Duodenal mucosa (tissue), 2 donors: ENCODE measurements around the gene CMTR1.

Source experiments
- H3K27ac ChIP-seq: one replicate; pipeline ENCODE4 v1.7.0; 2013; ENCODE audit warnings: low read depth, low read length
- H3K27me3 ChIP-seq, 2 donors: one replicate each; pipeline ENCODE4 v1.7.0; 2013; ENCODE audit warnings: low read length in 2 of 2, control low read depth in 1 of 2; ENCODE audit not compliant: insufficient read depth in 2 of 2, control insufficient read depth in 1 of 2
- H3K36me3 ChIP-seq, 2 donors: one replicate each; pipeline ENCODE4 v1.7.0; 2013; ENCODE audit warnings: low read length in 2 of 2, control low read depth in 1 of 2; ENCODE audit not compliant: insufficient read depth in 2 of 2, control insufficient read depth in 1 of 2
- H3K4me1 ChIP-seq, 2 donors: one replicate each; pipeline ENCODE4 v1.7.0; 2013; ENCODE audit warnings: low read length in 2 of 2, control low read depth in 1 of 2; ENCODE audit not compliant: insufficient read depth in 2 of 2, control insufficient read depth in 1 of 2
- H3K4me3 ChIP-seq, 2 donors: one replicate each; pipeline ENCODE4 v1.7.0; 2013; ENCODE audit warnings: low read length in 2 of 2, low read depth in 1 of 2
- H3K9ac ChIP-seq, 2 donors: one replicate each; pipeline ENCODE4 v1.7.0; 2013; ENCODE audit warnings: low read length in 2 of 2, low read depth in 1 of 2
- H3K9me3 ChIP-seq, 2 donors: one replicate each; pipeline ENCODE4 v1.7.0; 2013; ENCODE audit warnings: low read length in 2 of 2, control low read depth in 1 of 2; ENCODE audit not compliant: control insufficient read depth in 1 of 2

The CMTR1 gene

GRCh38 chr6:37519461-37519860 lies 86.4 kb downstream of the CMTR1 start:
- Histone ChIP-seq H3K27ac (no peak overlapping the region), H3K4me1 (peaks cover 19 to 29% of the 10 kb centered on the region in 2 donors), H3K27me3 (peaks cover 4 to 6% of the 10 kb centered on the region in 2 donors), H3K9me3 (no peaks in the 10 kb centered on the region), H3K4me3 (no peak overlapping the region), H3K9ac (no peak overlapping the region), H3K36me3 (no peaks in the 10 kb centered on the region)

- no peak overlapping the region for H3K4me3 ChIP-seq
- H3K9ac ChIP-seq, result no peak overlapping the region
- H3K27me3 ChIP-seq, result peaks cover 6 to 7% of the 10 kb centered on the region in 2 donors
- H3K36me3 ChIP-seq, result no peaks in the 10 kb centered on the region
- H3K9me3 ChIP-seq, result no peaks in the 10 kb centered on the region
- peaks cover 8 to 18% of the 10 kb centered on the region in 2 donors for H3K4me1 ChIP-seq
- H3K27ac ChIP-seq, result no peak overlapping the region
Observed at GRCh38 chr6:37520926-37521325, 87.9 kb downstream of the CMTR1 start.

GRCh38 chr6:37521674-37522073 lies 88.7 kb downstream of the CMTR1 start:
- Histone ChIP-seq H3K36me3 (no peaks in the 10 kb centered on the region), H3K4me3 (no peak overlapping the region), H3K27ac (no peak overlapping the region), H3K9me3 (no peaks in the 10 kb centered on the region), H3K4me1 (peaks cover under 1 to 10% of the 10 kb centered on the region in 2 donors), H3K27me3 (peaks cover 6 to 7% of the 10 kb centered on the region in 2 donors), H3K9ac (no peak overlapping the region)

GRCh38 chr6:37522836-37523235 lies 89.8 kb downstream of the CMTR1 start:
- H3K9ac ChIP-seq, result no peak overlapping the region
- H3K27me3 ChIP-seq, result peaks cover 6 to 7% of the 10 kb centered on the region in 2 donors
- H3K4me3 ChIP-seq, result no peak overlapping the region
- H3K4me1 ChIP-seq, result no peaks in the 10 kb centered on the region
- H3K27ac ChIP-seq, result no peak overlapping the region
- H3K36me3 ChIP-seq, result no peaks in the 10 kb centered on the region
- no peaks in the 10 kb centered on the region for H3K9me3 ChIP-seq

GRCh38 chr6:37523412-37523811 lies 90.4 kb downstream of the CMTR1 start:
- Histone ChIP-seq H3K27me3 (peaks cover 6 to 7% of the 10 kb centered on the region in 2 donors), H3K36me3 (no peaks in the 10 kb centered on the region), H3K27ac (no peak overlapping the region)

GRCh38 chr6:37524025-37524969 lies 91.3 kb downstream of the CMTR1 start:
- Histone ChIP-seq H3K9ac (no peak overlapping the region), H3K36me3 (no peaks in the 10 kb centered on the region), H3K9me3 (no peaks in the 10 kb centered on the region), H3K4me3 (no peak overlapping the region), H3K27me3 (peaks cover 6 to 7% of the 10 kb centered on the region in 2 donors), H3K4me1 (no peaks in the 10 kb centered on the region), H3K27ac (no peak overlapping the region)

More at GRCh38 chr6:37523412-37523811, 90.4 kb downstream of the CMTR1 start:
- Histone ChIP-seq H3K4me1 (no peaks in the 10 kb centered on the region), H3K9ac (no peak overlapping the region), H3K4me3 (no peak overlapping the region), H3K9me3 (no peaks in the 10 kb centered on the region)

- Histone ChIP-seq H3K4me3 (no peak overlapping the region), H3K36me3 (no peaks in the 10 kb centered on the region), H3K27me3 (peaks cover 6 to 7% of the 10 kb centered on the region in 2 donors), H3K9ac (no peak overlapping the region), H3K4me1 (no peaks in the 10 kb centered on the region), H3K27ac (no peak overlapping the region), H3K9me3 (no peaks in the 10 kb centered on the region)
Observed at GRCh38 chr6:37524970-37525318, 91.9 kb downstream of the CMTR1 start.

- H3K4me1 ChIP-seq, result no peaks in the 10 kb centered on the region
- H3K9ac ChIP-seq, result no peak overlapping the region
- no peak overlapping the region for H3K27ac ChIP-seq
- H3K36me3 ChIP-seq, result no peaks in the 10 kb centered on the region
- peaks cover 7 to 10% of the 10 kb centered on the region in 2 donors for H3K27me3 ChIP-seq
- H3K4me3 ChIP-seq, result no peak overlapping the region
- no peaks in the 10 kb centered on the region for H3K9me3 ChIP-seq
Observed at GRCh38 chr6:37525460-37526357, 92.7 kb downstream of the CMTR1 start.

GRCh38 chr6:37528541-37528940 lies 95.5 kb downstream of the CMTR1 start:
- no peak overlapping the region for H3K27ac ChIP-seq

GRCh38 chr6:37530297-37530696 lies 97.3 kb downstream of the CMTR1 start:
- Histone ChIP-seq H3K4me3 (no peak overlapping the region), H3K9ac (no peak overlapping the region), H3K4me1 (no peaks in the 10 kb centered on the region), H3K27ac (no peak overlapping the region), H3K27me3 (peaks cover 19 to 37% of the 10 kb centered on the region in 2 donors), H3K9me3 (no peaks in the 10 kb centered on the region), H3K36me3 (no peaks in the 10 kb centered on the region)

More at GRCh38 chr6:37528541-37528940, 95.5 kb downstream of the CMTR1 start:
- Histone ChIP-seq H3K27me3 (peaks cover 12 to 23% of the 10 kb centered on the region in 2 donors), H3K9ac (no peak overlapping the region), H3K36me3 (no peaks in the 10 kb centered on the region), H3K4me3 (no peak overlapping the region), H3K9me3 (no peaks in the 10 kb centered on the region), H3K4me1 (no peaks in the 10 kb centered on the region)
